ENCODE data around the gene SNX24.

The SNX24 gene

GRCh38 chr5:122870219-122870856 lies 24.9 kb downstream of the SNX24 start:
- H3K27ac ChIP-seq (ENCODE audit: low read length): no peak overlapping the region

GRCh38 chr5:122871661-122872060 lies 26.2 kb downstream of the SNX24 start:
- Histone ChIP-seq H3K36me3 (ENCODE audit: insufficient read depth, low read length) (no peaks in the 10 kb centered on the region), H4K20me1 (ENCODE audit: insufficient read depth, low read length) (no peaks in the 10 kb centered on the region), H3K4me2 (ENCODE audit: insufficient read depth, low read length) (no peak overlapping the region), H3K79me2 (ENCODE audit: insufficient read depth, low read length) (no peaks in the 10 kb centered on the region), H3K4me3 (ENCODE audit: low read depth in 1 of 2, low read length in 2 of 2) (no peak overlapping the region), H3K9ac (ENCODE audit: low read depth, low read length) (no peak overlapping the region), H3K27me3 (ENCODE audit: insufficient read depth, low read length, poor library complexity) (no peaks in the 10 kb centered on the region), H2AFZ (ENCODE audit: low read depth, low read length) (no peak overlapping the region), H3K27ac (ENCODE audit: low read length) (no peak overlapping the region), H3K4me1 (ENCODE audit: insufficient read depth, low read length) (no peaks in the 10 kb centered on the region), H3K9me3 (ENCODE audit: insufficient read depth, low read length, severe bottlenecking) (no peaks in the 10 kb centered on the region)
- no peak for DNase-seq
- TF ChIP-seq, protein P1, sequence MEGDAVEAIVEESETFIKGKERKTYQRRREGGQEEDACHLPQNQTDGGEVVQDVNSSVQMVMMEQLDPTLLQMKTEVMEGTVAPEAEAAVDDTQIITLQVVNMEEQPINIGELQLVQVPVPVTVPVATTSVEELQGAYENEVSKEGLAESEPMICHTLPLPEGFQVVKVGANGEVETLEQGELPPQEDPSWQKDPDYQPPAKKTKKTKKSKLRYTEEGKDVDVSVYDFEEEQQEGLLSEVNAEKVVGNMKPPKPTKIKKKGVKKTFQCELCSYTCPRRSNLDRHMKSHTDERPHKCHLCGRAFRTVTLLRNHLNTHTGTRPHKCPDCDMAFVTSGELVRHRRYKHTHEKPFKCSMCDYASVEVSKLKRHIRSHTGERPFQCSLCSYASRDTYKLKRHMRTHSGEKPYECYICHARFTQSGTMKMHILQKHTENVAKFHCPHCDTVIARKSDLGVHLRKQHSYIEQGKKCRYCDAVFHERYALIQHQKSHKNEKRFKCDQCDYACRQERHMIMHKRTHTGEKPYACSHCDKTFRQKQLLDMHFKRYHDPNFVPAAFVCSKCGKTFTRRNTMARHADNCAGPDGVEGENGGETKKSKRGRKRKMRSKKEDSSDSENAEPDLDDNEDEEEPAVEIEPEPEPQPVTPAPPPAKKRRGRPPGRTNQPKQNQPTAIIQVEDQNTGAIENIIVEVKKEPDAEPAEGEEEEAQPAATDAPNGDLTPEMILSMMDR (IDR thresholded peaks at IDR 0.05; ENCODE audit: borderline replicate concordance, extremely low read depth, low read length, poor library complexity, severe bottlenecking): no peak
- TF ChIP-seq EZH2 (IDR thresholded peaks at IDR 0.05; ENCODE audit: borderline replicate concordance, low read depth, low read length, severe bottlenecking): no peak
- ATAC-seq (ENCODE audit: insufficient read depth, low read depth): no peak

More at GRCh38 chr5:122870219-122870856, 24.9 kb downstream of the SNX24 start:
- H3K4me1 ChIP-seq (ENCODE audit: insufficient read depth, low read length): no peaks in the 10 kb centered on the region
- ATAC-seq (ENCODE audit: insufficient read depth, low read depth): no peak
- no peak overlapping the region for H3K4me2 ChIP-seq (ENCODE audit: insufficient read depth, low read length)
- no peaks in the 10 kb centered on the region for H3K27me3 ChIP-seq (ENCODE audit: insufficient read depth, low read length, poor library complexity)
- no peaks in the 10 kb centered on the region for H3K36me3 ChIP-seq (ENCODE audit: insufficient read depth, low read length)
- H3K4me3 ChIP-seq (ENCODE audit: low read depth in 1 of 2, low read length in 2 of 2): no peak overlapping the region
- H3K9ac ChIP-seq (ENCODE audit: low read depth, low read length): no peak overlapping the region
- TF ChIP-seq, protein P1 (IDR thresholded peaks at IDR 0.05; ENCODE audit: borderline replicate concordance, extremely low read depth, low read length, poor library complexity, severe bottlenecking): no peak
- no peak for TF ChIP-seq EZH2 (IDR thresholded peaks at IDR 0.05; ENCODE audit: borderline replicate concordance, low read depth, low read length, severe bottlenecking)
- H3K9me3 ChIP-seq (ENCODE audit: insufficient read depth, low read length, severe bottlenecking): no peaks in the 10 kb centered on the region
- H2AFZ ChIP-seq (ENCODE audit: low read depth, low read length): no peak overlapping the region
- no peaks in the 10 kb centered on the region for H4K20me1 ChIP-seq (ENCODE audit: insufficient read depth, low read length)
- no peak for DNase-seq
- no peaks in the 10 kb centered on the region for H3K79me2 ChIP-seq (ENCODE audit: insufficient read depth, low read length)

- Histone ChIP-seq H3K9ac (ENCODE audit: low read depth, low read length) (no peak overlapping the region), H3K4me2 (ENCODE audit: insufficient read depth, low read length) (no peak overlapping the region), H3K4me1 (ENCODE audit: insufficient read depth, low read length) (no peaks in the 10 kb centered on the region), H3K36me3 (ENCODE audit: insufficient read depth, low read length) (no peaks in the 10 kb centered on the region), H4K20me1 (ENCODE audit: insufficient read depth, low read length) (no peaks in the 10 kb centered on the region), H3K9me3 (ENCODE audit: insufficient read depth, low read length, severe bottlenecking) (no peaks in the 10 kb centered on the region), H3K79me2 (ENCODE audit: insufficient read depth, low read length) (no peaks in the 10 kb centered on the region), H3K27me3 (ENCODE audit: insufficient read depth, low read length, poor library complexity) (no peaks in the 10 kb centered on the region), H3K4me3 (ENCODE audit: low read depth in 1 of 2, low read length in 2 of 2) (no peak overlapping the region), H2AFZ (ENCODE audit: low read depth, low read length) (no peak overlapping the region), H3K27ac (ENCODE audit: low read length) (no peak overlapping the region)
- ATAC-seq (ENCODE audit: insufficient read depth, low read depth): no peak
- TF ChIP-seq, protein P1 (IDR thresholded peaks at IDR 0.05; ENCODE audit: borderline replicate concordance, extremely low read depth, low read length, poor library complexity, severe bottlenecking): no peak
- no peak for DNase-seq
These were observed 28.9 kb downstream of the SNX24 start for GRCh38 chr5:122874179-122874875.

All from DND-41 (cell line).